IMR-90 (cell line): ENCODE data around the gene TERC. TPM values are rescaled to one million over a fixed set of nuclear protein-coding genes. Genes with fewer than 3 reads are reported as not detected.

Experiments
- ATAC-seq: fragments of 200-7000 bp; cut with Tn5 transposase; 2 replicates; pipeline ENCODE4 v1.9.1; 2020; ENCODE audit warnings: low read depth, mild to moderate bottlenecking, moderate library complexity
- BruUV-seq: library from RNA; stranded (reverse); fragments of 400-500 nt; replicated peaks from 2 replicates; lab custom pipeline; 2021; lab: Mats Ljungman, UMichigan
- CTCF ChIA-PET: fragments of 300-600 bp; formaldehyde crosslinking; extraction: SDS; loops from one replicate; lab custom pipeline; 2021; ENCODE audit warnings: antibody characterized with exemption; lab: Yijun Ruan, JAX
- POLR2A ChIA-PET: fragments of 300-600 bp; sonication (Branson Sonifier 250); formaldehyde crosslinking; loops from one replicate; lab custom pipeline; 2022; ENCODE audit warnings: antibody characterized with exemption; ENCODE audit not compliant: unreplicated experiment; lab: Charles Lee
- DNase-seq: peaks from one replicate; pipeline ENCODE4 v3.0.0; 2013
- H2AFZ ChIP-seq: replicated peaks from 2 replicates; pipeline ENCODE3; 2013; ENCODE audit warnings: low read length, mild to moderate bottlenecking; ENCODE audit not compliant: poor library complexity
- H2AK5ac ChIP-seq: 2 replicates; pipeline ENCODE4 v1.6.1; 2013; ENCODE audit warnings: low read depth, low read length, inconsistent platforms
- H2AK9ac ChIP-seq: replicated peaks from 2 replicates; pipeline ENCODE3; 2013; ENCODE audit warnings: mild to moderate bottlenecking, low read depth, low read length, moderate library complexity; ENCODE audit not compliant: poor library complexity
- H2BK120ac ChIP-seq: 2 replicates; pipeline ENCODE4 v1.6.1; 2013; ENCODE audit warnings: low read depth, low read length, inconsistent platforms
- H2BK15ac ChIP-seq: 3 replicates; pipeline ENCODE4 v1.6.1; 2013; ENCODE audit warnings: low read depth, low read length, inconsistent platforms
- H2BK20ac ChIP-seq: 2 replicates; pipeline ENCODE4 v1.6.1; 2013; ENCODE audit warnings: low read depth, mild to moderate bottlenecking, inconsistent platforms, low read length, moderate library complexity
- H2BK5ac ChIP-seq: 2 replicates; pipeline ENCODE4 v1.6.1; 2013; ENCODE audit warnings: mild to moderate bottlenecking, low read depth, low read length, inconsistent platforms; ENCODE audit not compliant: poor library complexity, severe bottlenecking
- H3K14ac ChIP-seq: replicated peaks from 2 replicates; pipeline ENCODE4 v1.6.1; 2013; ENCODE audit warnings: low read depth, low read length, inconsistent platforms
- H3K18ac ChIP-seq: 2 replicates; pipeline ENCODE4 v1.6.1; 2013; ENCODE audit warnings: low read depth, low read length, control low read depth
- H3K23ac ChIP-seq: 2 replicates; pipeline ENCODE4 v1.6.1; 2013; ENCODE audit warnings: low read depth, low read length, inconsistent platforms
- H3K27ac ChIP-seq: 2 replicates; pipeline ENCODE4 v1.5.1; 2013; ENCODE audit warnings: mild to moderate bottlenecking, control low read depth, low read length; ENCODE audit not compliant: insufficient read depth
- H3K27me3 ChIP-seq: 2 replicates; pipeline ENCODE4 v1.6.1; 2013; ENCODE audit warnings: low read length; ENCODE audit not compliant: control insufficient read depth, insufficient read depth
- H3K36me3 ChIP-seq: 2 replicates; pipeline ENCODE4 v1.6.1; 2013; ENCODE audit warnings: low read length, mixed read lengths; ENCODE audit not compliant: control insufficient read depth, insufficient read depth
- H3K4ac ChIP-seq: 2 replicates; pipeline ENCODE4 v1.6.1; 2013; ENCODE audit warnings: low read depth, low read length, inconsistent platforms
- H3K4me1 ChIP-seq: 2 replicates; pipeline ENCODE4 v1.6.1; 2013; ENCODE audit warnings: low read length, mixed read lengths; ENCODE audit not compliant: control insufficient read depth, insufficient read depth
- H3K4me2 ChIP-seq: 2 replicates; pipeline ENCODE4 v1.6.1; 2013; ENCODE audit warnings: low read depth, mild to moderate bottlenecking, control low read depth, low read length, moderate library complexity
- H3K4me3 ChIP-seq: 2 replicates; pipeline ENCODE4 v1.5.1; 2013; ENCODE audit warnings: low read depth, mild to moderate bottlenecking, control low read depth, low read length, moderate library complexity; ENCODE audit not compliant: insufficient read depth
- H3K56ac ChIP-seq: 2 replicates; pipeline ENCODE4 v1.6.1; 2013; ENCODE audit warnings: low read length, inconsistent platforms; ENCODE audit not compliant: insufficient read depth; ENCODE audit errors: extremely low read depth
- H3K79me1 ChIP-seq, 2 experiments: 2 replicates each; pipeline ENCODE4 v1.6.1; 2013; ENCODE audit warnings: low read length in 2 of 2, inconsistent platforms in 1 of 2, low read depth in 1 of 2
- H3K9ac ChIP-seq: 2 replicates; pipeline ENCODE4 v1.6.1; 2013; ENCODE audit warnings: low read depth, low read length, control low read depth
- H3K9me1 ChIP-seq: 2 replicates; pipeline ENCODE4 v1.6.1; 2013; ENCODE audit warnings: low read length, inconsistent platforms; ENCODE audit not compliant: insufficient read depth
- H3K9me3 ChIP-seq: 2 replicates; pipeline ENCODE4 v1.6.1; 2013; ENCODE audit warnings: low read length; ENCODE audit not compliant: control insufficient read depth, insufficient read depth
- H4K20me1 ChIP-seq: 2 replicates; pipeline ENCODE4 v1.6.1; 2013; ENCODE audit warnings: low read length, inconsistent platforms; ENCODE audit not compliant: insufficient read depth
- H4K5ac ChIP-seq: 2 replicates; pipeline ENCODE4 v1.6.1; 2013; ENCODE audit warnings: mild to moderate bottlenecking, low read depth, low read length, control low read depth
- H4K8ac ChIP-seq, 2 experiments: 2 replicates each; pipeline ENCODE4 v1.6.1; 2013; ENCODE audit warnings: low read depth in 2 of 2, low read length in 2 of 2, control low read depth in 1 of 2, inconsistent platforms in 1 of 2
- H4K91ac ChIP-seq: 2 replicates; pipeline ENCODE4 v1.6.1; 2013; ENCODE audit warnings: low read depth, low read length, inconsistent platforms; ENCODE audit not compliant: insufficient read depth
- CTCF ChIP-seq: conservative IDR thresholded peaks from 2 replicates; pipeline ENCODE4 v1.5.1; 2012; ENCODE audit warnings: mild to moderate bottlenecking, low read depth, low read length, improper control_type of control experiment
- MAZ ChIP-seq: IDR thresholded peaks from 2 replicates; pipeline ENCODE4 v1.6.1; 2012; ENCODE audit warnings: low read depth, mild to moderate bottlenecking, low read length, improper control_type of control experiment, moderate library complexity, borderline replicate concordance
- RCOR1 ChIP-seq: IDR thresholded peaks from 2 replicates; pipeline ENCODE4 v1.6.1; 2012; ENCODE audit warnings: mild to moderate bottlenecking, low read length, improper control_type of control experiment; ENCODE audit not compliant: insufficient replicate concordance
- WGBS, 2 experiments: methylation state at CpG; one replicate each; pipeline versions ENCODE4 v1.1.5 to v1.1.7; 2013; ENCODE audit warnings: missing lambda C conversion rate in 2 of 2; ENCODE audit not compliant: insufficient read length in 1 of 2; ENCODE audit errors: extremely low coverage in 2 of 2; 5-methylcytosine and 5-hydroxymethylcytosine counted together
- dilution Hi-C: fragments of 300-500 bp; cut with HindIII; formaldehyde crosslinking; loops from one replicate; pipeline ENCODE4 v1.14.3; 2018; ENCODE audit warnings: low sequenced_read_pairs; ENCODE audit not compliant: unreplicated experiment
- in situ Hi-C: fragments of 300-500 bp; cut with MboI; formaldehyde crosslinking; loops from 3 replicates; pipeline ENCODE4 v1.14.3; 2019; ENCODE audit warnings: low sequenced_read_pairs, inconsistent platforms, mixed read lengths
- intact Hi-C: fragments of 100-400 bp; cut with micrococcal nuclease; formaldehyde crosslinking; loops from 2 replicates; pipeline ENCODE4 v1.10.0; 2022
- polyA plus RNA-seq, 3 experiments: library from polyadenylated mRNA; depleted of rRNA; stranded (reverse); fragments of >200 nt; gene quantifications; 2 replicates each; pipeline ENCODE4 v1.2.3, GENCODE V29; 2012; ENCODE audit warnings: low replicate concordance in 1 of 3
- total RNA-seq: library from RNA; depleted of rRNA; stranded (reverse); fragments of >200 nt; gene quantifications from 2 replicates; pipeline ENCODE4 v1.2.3, GENCODE V29; 2012

TERC gene
- total and polyA plus RNA-seq, 2 of the 4 experiments (the other 2 are of a cell fraction): 57.0 TPM; not detected in 1

- Histone ChIP-seq H3K4ac (no peak overlapping the region), H4K5ac (no peak overlapping the region), H3K9me1 (no peaks in the 10 kb centered on the region), H3K4me1 (no peaks in the 10 kb centered on the region), H3K36me3 (no peaks in the 10 kb centered on the region), H3K4me3 (no peak overlapping the region), H2AK5ac (no peak overlapping the region), H4K91ac (no peak overlapping the region), H3K9me3 (no peaks in the 10 kb centered on the region), H2AFZ (no peak overlapping the region), H3K9ac (no peak overlapping the region), H3K27me3 (peaks cover 5% of the 10 kb centered on the region), H3K79me1 (no peaks in the 10 kb centered on the region), H3K4me2 (no peak overlapping the region), H2BK20ac (no peak overlapping the region), H3K56ac (no peak overlapping the region), H2BK15ac (no peak overlapping the region), H3K14ac (no peak overlapping the region), H2BK120ac (no peak overlapping the region), H2BK5ac (no peak overlapping the region), H3K18ac (no peak overlapping the region), H3K27ac (no peak overlapping the region), H4K20me1 (no peaks in the 10 kb centered on the region), H2AK9ac (no peak overlapping the region), H3K23ac (no peak overlapping the region), H4K8ac (no peak overlapping the region)
- no TSS peak for BruUV-seq
- no peak for TF ChIP-seq CTCF
- TF ChIP-seq RCOR1: no peak
- no peak for TF ChIP-seq MAZ
- ATAC-seq (no peak), DNase-seq (no peak)
- CTCF ChIA-PET: no interaction called here
- POLR2A ChIA-PET: no interaction called here
- WGBS, 2 experiments: 100% methylated on average over 1 of the region's 3 CpGs; no CpG with 5 or more reads in 1 of the 2 experiments
- in situ Hi-C loops (no loop called here), dilution Hi-C loops (no loop called here), intact Hi-C loops (no loop called here)
Measured at GRCh38 chr3:169748670-169749069, 16.2 kb downstream of the TERC start.
